OCI-LY1 (cell line): ENCODE data around the gene IFNA16.
"Not testable (repeated sequence)": the region's sequence is repeated elsewhere in the genome, so short reads cannot be mapped to it uniquely, and the experiment has no call there.

ENCODE experiments used
- H2AFZ ChIP-seq: fragments of 200-600 bp; sonication (generic), shearing (Covaris generic); 2 replicates; pipeline ENCODE4 v1.6.0; 2014; ENCODE audit warnings: antibody characterized with exemption, mild to moderate bottlenecking, low read length
- H3F3A ChIP-seq: fragments of 200-600 bp; sonication (generic), shearing (Covaris generic); 2 replicates; pipeline ENCODE4 v1.6.0; 2014; ENCODE audit warnings: mild to moderate bottlenecking, antibody characterized with exemption, low read length, moderate library complexity; ENCODE audit not compliant: insufficient read depth
- H3K27ac ChIP-seq: fragments of 200-600 bp; sonication (generic); 2 replicates; pipeline ENCODE4 v1.5.1; 2014; ENCODE audit warnings: low read length, mixed run types, mild to moderate bottlenecking, low read depth; ENCODE audit not compliant: poor library complexity, severe bottlenecking
- H3K27me3 ChIP-seq: fragments of 200-600 bp; sonication (generic); 2 replicates; pipeline ENCODE4 v1.6.0; 2014; ENCODE audit warnings: antibody characterized with exemption, mild to moderate bottlenecking, low read length, moderate library complexity; ENCODE audit not compliant: insufficient read depth
- H3K36me3 ChIP-seq: fragments of 200-600 bp; sonication (generic); 2 replicates; pipeline ENCODE4 v1.6.1; 2014; ENCODE audit warnings: mild to moderate bottlenecking, antibody characterized with exemption, low read length, moderate library complexity, mixed read lengths; ENCODE audit not compliant: insufficient read depth
- H3K4me1 ChIP-seq: fragments of 200-600 bp; sonication (generic); 2 replicates; pipeline ENCODE4 v1.5.1; 2014; ENCODE audit warnings: mild to moderate bottlenecking, low read length, moderate library complexity; ENCODE audit not compliant: insufficient read depth, severe bottlenecking
- H3K4me2 ChIP-seq: fragments of 200-600 bp; sonication (generic), shearing (Covaris generic); 2 replicates; pipeline ENCODE4 v1.6.1; 2014; ENCODE audit warnings: low read length
- H3K4me3 ChIP-seq: fragments of 200-600 bp; sonication (generic); 2 replicates; pipeline ENCODE4 v1.5.1; 2014; ENCODE audit warnings: low read length, low read depth, mild to moderate bottlenecking, mixed read lengths; ENCODE audit not compliant: poor library complexity, severe bottlenecking
- H3K79me2 ChIP-seq: fragments of 200-600 bp; shearing (Covaris generic); 2 replicates; pipeline ENCODE4 v1.6.1; 2016; ENCODE audit warnings: mixed run types, low read length, mixed read lengths; ENCODE audit not compliant: insufficient read depth
- H3K9ac ChIP-seq: fragments of 200-600 bp; sonication (generic), shearing (Covaris generic); 2 replicates; pipeline ENCODE4 v1.6.1; 2014; ENCODE audit warnings: mild to moderate bottlenecking, low read length, mixed read lengths
- H3K9me2 ChIP-seq: fragments of 200-600 bp; sonication (generic), shearing (Covaris generic); 2 replicates; pipeline ENCODE4 v1.6.1; 2014; ENCODE audit warnings: low read depth, mild to moderate bottlenecking, low read length, mixed read lengths
- H3K9me3 ChIP-seq: fragments of 200-600 bp; shearing (Covaris generic); 2 replicates; pipeline ENCODE4 v1.6.1; 2014; ENCODE audit warnings: low read length, mixed read lengths
- H4K20me1 ChIP-seq: fragments of 200-600 bp; sonication (generic), shearing (Covaris generic); 2 replicates; pipeline ENCODE4 v1.6.0; 2016; ENCODE audit warnings: mild to moderate bottlenecking, low read length; ENCODE audit not compliant: insufficient read depth
- CTCF ChIP-seq: fragments of 200-600 bp; sonication (generic), shearing (Covaris generic); IDR thresholded peaks from 2 replicates; pipeline ENCODE4 v1.5.1; 2017; ENCODE audit warnings: mild to moderate bottlenecking, antibody characterized with exemption, low read length, moderate library complexity, mixed read lengths
- EZH2 ChIP-seq: fragments of 200-600 bp; sonication (generic), shearing (Covaris generic); IDR thresholded peaks from 2 replicates; pipeline ENCODE4 v1.8.0; 2017; ENCODE audit warnings: borderline replicate concordance, mixed run types, mild to moderate bottlenecking, antibody characterized with exemption, low read length, moderate library complexity, mixed read lengths

Gene IFNA16

GRCh38 chr9:21217211-21217610 is at the start of gene IFNA16:
TSS of gene IFNA16 (minus strand) at chr9:21217311. CDS start at chr9:21217305, 6 bp downstream.
- H3K9ac ChIP-seq: not testable (repeated sequence)

DNA sequence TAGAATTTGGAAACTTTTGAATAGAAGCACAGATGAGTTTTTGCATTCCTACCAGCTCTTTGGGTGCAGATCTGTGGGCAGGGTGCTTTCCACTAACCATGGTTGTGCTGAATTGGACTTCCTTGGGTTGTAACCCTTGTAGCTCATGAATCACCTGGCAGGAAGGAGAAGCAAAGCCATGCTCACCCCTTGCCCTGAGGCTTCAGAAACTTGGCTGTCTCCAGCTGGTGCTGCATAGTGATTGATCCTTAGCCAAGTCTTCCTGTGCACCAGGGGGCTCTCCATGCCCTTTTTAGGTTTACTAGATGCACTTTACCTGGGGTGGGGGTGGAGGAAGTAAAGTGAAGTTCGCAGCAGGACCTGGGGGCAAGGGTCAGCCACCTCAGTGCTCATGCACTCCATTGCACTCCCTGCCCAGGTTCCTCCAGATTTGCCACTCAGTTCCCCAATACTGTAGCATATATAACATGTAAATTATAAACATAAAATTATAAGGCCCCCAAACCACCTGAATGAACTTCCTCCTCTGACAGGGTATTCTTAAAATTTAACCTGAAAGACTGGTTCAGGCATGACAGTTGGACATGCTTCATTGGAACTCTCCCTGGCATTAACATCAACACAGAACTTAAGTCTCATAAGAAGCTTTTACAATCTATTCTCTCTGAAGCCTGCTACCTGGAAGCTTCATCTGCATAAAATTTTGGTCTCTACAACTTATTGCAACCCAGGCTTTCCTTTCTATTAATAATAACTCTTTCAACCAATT is 48.5 kb upstream of the IFNA16 start:
- H4K20me1 ChIP-seq: no peaks in the 10 kb centered on the region
- H3K4me3 ChIP-seq: no peak overlapping the region
- H3K4me1 ChIP-seq: no peaks in the 10 kb centered on the region
- H3K79me2 ChIP-seq: no peaks in the 10 kb centered on the region
- TF ChIP-seq EZH2 (no peak), CTCF (no peak)
- no peaks in the 10 kb centered on the region for H3K27me3 ChIP-seq
- no peak overlapping the region for H3K27ac ChIP-seq
- no peak overlapping the region for H3K9ac ChIP-seq
- H3K36me3 ChIP-seq: no peaks in the 10 kb centered on the region
- no peaks in the 10 kb centered on the region for H3F3A ChIP-seq
- H3K9me2 ChIP-seq: no peaks in the 10 kb centered on the region
- no peak overlapping the region for H3K4me2 ChIP-seq
- H3K9me3 ChIP-seq: no peaks in the 10 kb centered on the region
- H2AFZ ChIP-seq: no peak overlapping the region

More at GRCh38 chr9:21217211-21217610, at the start of gene IFNA16:
- not testable (repeated sequence) for H3K36me3 ChIP-seq, H4K20me1 ChIP-seq, H3F3A ChIP-seq, H3K4me1 ChIP-seq, H3K4me3 ChIP-seq, H2AFZ ChIP-seq, H3K27me3 ChIP-seq, H3K9me3 ChIP-seq, H3K9me2 ChIP-seq, H3K4me2 ChIP-seq, H3K79me2 ChIP-seq, H3K27ac ChIP-seq

DNA sequence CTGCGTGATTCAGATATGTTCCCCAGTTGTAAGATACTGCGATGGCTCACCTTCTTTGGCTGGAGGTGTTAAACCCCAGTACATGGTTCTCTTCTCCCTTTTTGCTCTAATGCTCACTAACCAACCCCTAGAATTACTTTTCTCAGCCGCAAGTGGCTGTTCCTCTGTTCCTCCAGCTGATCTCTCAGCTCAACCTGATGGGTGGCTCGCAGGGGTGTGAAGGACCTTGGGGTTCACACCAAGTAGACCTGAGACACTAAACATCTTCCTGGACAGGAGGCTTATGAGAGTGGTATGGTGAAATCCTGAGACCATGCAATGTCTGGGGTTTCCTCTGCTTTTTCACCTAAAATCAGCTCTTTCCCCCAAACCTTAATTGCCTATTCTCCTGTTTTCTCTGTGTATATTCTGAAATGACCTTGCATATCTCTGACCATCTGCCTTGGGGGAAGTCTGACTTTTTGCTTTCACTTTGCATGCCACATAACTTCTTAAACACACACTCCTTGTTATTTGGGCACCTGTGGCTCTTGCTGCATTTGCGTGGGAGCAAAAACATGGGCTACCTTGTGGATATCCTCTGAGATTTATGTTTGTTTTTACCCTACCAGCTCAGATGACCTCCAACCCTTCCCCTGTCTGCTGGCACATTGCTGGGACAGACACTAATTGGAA is 38.6 kb upstream of the IFNA16 start:
- H4K20me1 ChIP-seq: no peaks in the 10 kb centered on the region
- H3F3A ChIP-seq: no peaks in the 10 kb centered on the region
- H3K27me3 ChIP-seq: no peaks in the 10 kb centered on the region
- TF ChIP-seq EZH2 (no peak), CTCF (no peak)
- no peak overlapping the region for H3K27ac ChIP-seq
- H3K9ac ChIP-seq: no peak overlapping the region
- H2AFZ ChIP-seq: no peak overlapping the region
- no peaks in the 10 kb centered on the region for H3K9me2 ChIP-seq
- no peak overlapping the region for H3K4me3 ChIP-seq
- no peaks in the 10 kb centered on the region for H3K4me1 ChIP-seq
- no peaks in the 10 kb centered on the region for H3K36me3 ChIP-seq
- no peaks in the 10 kb centered on the region for H3K9me3 ChIP-seq
- no peak overlapping the region for H3K4me2 ChIP-seq
- H3K79me2 ChIP-seq: no peaks in the 10 kb centered on the region
